ENCODE measurements around the gene CABYR. TPM values are rescaled to one million over a fixed set of nuclear protein-coding genes. Genes with fewer than 3 reads are reported as not detected.

The CABYR gene, protein sequence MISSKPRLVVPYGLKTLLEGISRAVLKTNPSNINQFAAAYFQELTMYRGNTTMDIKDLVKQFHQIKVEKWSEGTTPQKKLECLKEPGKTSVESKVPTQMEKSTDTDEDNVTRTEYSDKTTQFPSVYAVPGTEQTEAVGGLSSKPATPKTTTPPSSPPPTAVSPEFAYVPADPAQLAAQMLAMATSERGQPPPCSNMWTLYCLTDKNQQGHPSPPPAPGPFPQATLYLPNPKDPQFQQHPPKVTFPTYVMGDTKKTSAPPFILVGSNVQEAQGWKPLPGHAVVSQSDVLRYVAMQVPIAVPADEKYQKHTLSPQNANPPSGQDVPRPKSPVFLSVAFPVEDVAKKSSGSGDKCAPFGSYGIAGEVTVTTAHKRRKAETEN
- 0.49 and 1.1 TPM in 2 replicates for total RNA-seq

DNA sequence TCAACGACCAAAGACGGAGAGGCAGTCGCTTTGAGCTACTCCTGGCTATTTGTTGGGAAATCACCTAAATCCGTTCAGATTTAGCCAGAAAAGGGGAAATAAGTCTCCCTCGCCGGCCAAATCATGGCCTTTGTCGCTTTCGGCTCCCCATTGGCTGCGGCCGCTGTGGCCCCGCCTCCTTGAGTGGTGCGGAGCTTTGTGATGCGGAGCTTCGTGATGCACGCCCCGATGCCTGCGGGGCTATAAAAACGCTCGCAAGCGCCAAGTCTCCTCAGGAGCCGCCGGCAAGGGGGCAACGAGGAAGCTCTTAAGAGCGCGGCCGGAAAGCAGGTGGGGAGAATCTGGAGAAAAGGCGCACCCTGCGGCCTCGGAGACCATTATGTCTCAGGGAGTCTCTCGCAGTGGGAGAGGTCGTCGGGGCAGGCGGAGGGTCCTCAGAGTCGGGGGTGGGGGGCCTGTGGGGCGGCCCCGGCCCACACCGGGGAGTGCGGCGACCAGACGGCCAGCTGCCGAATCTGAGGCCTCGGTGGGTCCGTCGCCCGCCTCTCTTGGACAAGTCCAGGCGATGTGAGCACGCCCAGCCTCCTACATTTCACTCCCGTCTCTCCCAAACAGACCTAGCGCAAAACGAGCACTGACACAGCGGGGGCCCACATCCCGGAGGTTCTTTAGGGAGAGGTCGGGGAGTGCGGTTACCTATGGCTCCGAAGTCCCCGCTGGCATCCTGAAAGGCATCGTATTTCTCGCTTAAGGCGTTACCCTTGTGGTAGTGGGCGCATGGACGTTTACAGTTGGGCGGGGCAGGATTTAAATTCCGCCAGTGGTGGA, at the start of gene CABYR:
Gene CABYR (plus strand): TSS at position 274 of the 828 bp plus-strand sequence. CDS start 4,053 bp downstream, outside the sequence.
- intact Hi-C loops (cut with micrococcal nuclease) = loop anchor here (2.0 to 5.0 kb wide), 2 partner anchors 34 to 122 kb away; no protein-coding TSS in a partner anchor

DNA sequence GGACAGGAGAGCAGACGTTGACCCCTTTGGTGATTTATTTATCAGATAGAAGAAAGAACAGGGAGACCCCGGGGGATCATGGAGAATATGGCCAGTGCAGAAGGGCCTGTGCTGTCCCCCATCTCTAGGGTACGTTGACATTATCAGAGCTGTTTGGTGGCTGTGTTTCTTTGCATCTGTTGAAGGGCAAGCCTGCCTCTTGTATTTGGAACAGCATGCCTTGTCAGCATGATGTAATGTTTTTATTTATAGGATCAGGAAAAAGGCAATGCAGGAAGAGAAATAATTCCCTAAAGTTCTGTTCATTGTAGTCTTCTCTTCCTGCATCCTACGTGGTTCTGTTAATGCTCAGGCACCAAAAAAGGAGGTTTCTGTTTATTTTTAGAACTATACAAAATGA, 49.8 kb upstream of the CABYR start:
- Mint-ChIP-seq H3K27me3 (ENCODE audit: insufficient read depth) (no peaks in the 10 kb centered on the region), H3K27ac (no peak overlapping the region), H3K36me3 (ENCODE audit: low read depth) (peaks cover 40% of the 10 kb centered on the region), H3K4me1 (ENCODE audit: low read depth) (peaks cover 4% of the 10 kb centered on the region), H3K9me3 (no peaks in the 10 kb centered on the region), H3K4me3 (no peak overlapping the region)
- intact Hi-C loops (cut with micrococcal nuclease) = no loop called here
- DNase-seq (ENCODE audit: low spot score) = no peak

More for the DNA sequence above, at the start of gene CABYR:
- Mint-ChIP-seq H3K27me3 (ENCODE audit: insufficient read depth) (peaks cover 23% of the 10 kb centered on the region), H3K9me3 (no peaks in the 10 kb centered on the region), H3K27ac (peak within 1 kb of the TSS; percentile 48), H3K4me1 (ENCODE audit: low read depth) (peaks cover 25% of the 10 kb centered on the region), H3K4me3 (peak within 1 kb of the TSS; percentile 86), H3K36me3 (ENCODE audit: low read depth) (peaks cover 18% of the 10 kb centered on the region)
- DNase-seq (ENCODE audit: low spot score) = peak; percentile 60

DNA sequence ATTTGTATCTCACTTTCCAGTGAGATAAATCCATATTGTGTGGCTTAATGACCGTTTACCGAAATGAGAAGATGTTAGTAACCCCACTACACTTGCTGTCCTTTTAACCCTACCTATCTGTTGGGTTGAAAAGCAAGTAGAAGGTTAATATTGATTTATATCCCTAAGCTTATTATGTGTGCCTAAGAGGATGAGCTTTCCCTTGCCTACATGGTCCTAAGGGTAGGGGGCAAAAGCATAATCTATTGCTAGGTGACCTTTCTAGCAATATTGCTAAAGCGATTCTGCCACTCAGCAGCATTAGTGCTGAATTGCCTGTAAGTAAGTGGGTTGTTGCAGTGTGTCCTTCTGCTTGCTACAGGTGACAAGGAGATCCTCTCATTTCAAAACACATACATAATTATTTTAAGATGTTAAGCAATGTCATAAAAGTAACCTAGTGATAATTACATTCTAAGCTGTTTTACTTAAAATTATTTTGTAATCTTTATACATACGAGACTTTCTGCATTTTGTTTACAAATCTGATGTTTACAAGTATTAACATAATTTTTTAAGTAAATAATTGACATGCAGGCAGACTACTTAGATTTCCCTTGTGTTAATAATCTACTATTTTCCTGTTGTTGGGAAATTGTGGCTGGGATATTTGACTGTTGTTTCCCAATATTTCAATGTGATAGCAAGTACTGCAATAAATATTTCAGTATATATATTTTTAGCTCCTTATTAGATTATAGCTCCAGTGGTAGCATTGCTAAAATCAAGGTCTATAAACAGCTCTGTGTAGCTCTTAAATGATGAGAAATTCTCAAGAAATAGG, 49.1 kb upstream of the CABYR start:
- Mint-ChIP-seq H3K4me3 (no peak overlapping the region), H3K27ac (no peak overlapping the region), H3K27me3 (ENCODE audit: insufficient read depth) (no peaks in the 10 kb centered on the region), H3K36me3 (ENCODE audit: low read depth) (peaks cover 42% of the 10 kb centered on the region), H3K9me3 (no peaks in the 10 kb centered on the region), H3K4me1 (ENCODE audit: low read depth) (peaks cover 10% of the 10 kb centered on the region)
- no peak for DNase-seq (ENCODE audit: low spot score)
- intact Hi-C loops (cut with micrococcal nuclease) = no loop called here

DNA sequence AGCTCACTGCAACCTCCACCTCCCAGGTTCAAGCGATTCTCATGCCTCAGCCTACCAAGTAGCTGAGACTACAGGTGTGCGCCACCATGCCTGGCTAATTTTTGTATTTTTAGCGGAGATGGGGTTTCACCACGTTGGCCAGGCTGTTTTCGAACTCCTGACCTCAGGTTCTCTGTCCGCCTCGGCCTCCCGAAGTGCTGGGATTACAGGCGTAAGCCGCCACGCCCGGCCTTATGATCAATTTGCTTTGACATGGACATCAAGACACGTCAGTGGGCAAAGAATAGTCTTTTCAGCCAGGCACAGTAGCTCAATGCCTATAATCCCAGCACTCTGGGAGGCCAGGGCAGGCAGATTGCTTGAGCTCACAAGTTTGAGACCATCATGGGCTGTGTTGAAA, 48.0 kb upstream of the CABYR start:
- H3K27ac Mint-ChIP-seq = no peak overlapping the region
- no peaks in the 10 kb centered on the region for H3K27me3 Mint-ChIP-seq (ENCODE audit: insufficient read depth)
- DNase-seq (ENCODE audit: low spot score) = no peak
- H3K36me3 Mint-ChIP-seq (ENCODE audit: low read depth) = peaks cover 40% of the 10 kb centered on the region
- intact Hi-C loops (cut with micrococcal nuclease) = no loop called here
- peaks cover 14% of the 10 kb centered on the region for H3K4me1 Mint-ChIP-seq (ENCODE audit: low read depth)
- no peak overlapping the region for H3K4me3 Mint-ChIP-seq
- no peaks in the 10 kb centered on the region for H3K9me3 Mint-ChIP-seq

DNA sequence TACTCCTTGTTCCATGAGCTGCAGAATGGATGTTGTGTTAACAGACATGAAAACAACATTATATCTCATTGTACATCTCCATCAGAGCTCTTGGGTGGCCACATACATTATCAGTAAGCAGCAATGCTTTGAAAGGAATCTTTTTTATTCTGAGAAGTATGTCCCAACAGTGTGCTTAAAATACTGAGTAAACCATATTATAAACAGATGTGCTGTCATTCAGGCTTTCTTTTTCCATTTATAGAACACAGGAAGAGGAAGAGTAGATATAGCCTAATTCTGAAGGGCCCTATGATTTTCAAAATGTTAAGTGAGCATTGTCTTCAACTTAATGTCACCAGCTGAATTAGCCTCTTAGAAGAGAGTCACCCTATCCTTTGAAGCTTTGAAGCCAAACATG, 44.3 kb upstream of the CABYR start:
- no peak overlapping the region for H3K4me3 Mint-ChIP-seq
- DNase-seq (ENCODE audit: low spot score) = no peak
- H3K4me1 Mint-ChIP-seq (ENCODE audit: low read depth) = peaks cover 14% of the 10 kb centered on the region
- no peaks in the 10 kb centered on the region for H3K9me3 Mint-ChIP-seq
- intact Hi-C loops (cut with micrococcal nuclease) = no loop called here
- H3K27me3 Mint-ChIP-seq (ENCODE audit: insufficient read depth) = no peaks in the 10 kb centered on the region
- no peak overlapping the region for H3K27ac Mint-ChIP-seq
- peaks cover 38% of the 10 kb centered on the region for H3K36me3 Mint-ChIP-seq (ENCODE audit: low read depth)

DNA sequence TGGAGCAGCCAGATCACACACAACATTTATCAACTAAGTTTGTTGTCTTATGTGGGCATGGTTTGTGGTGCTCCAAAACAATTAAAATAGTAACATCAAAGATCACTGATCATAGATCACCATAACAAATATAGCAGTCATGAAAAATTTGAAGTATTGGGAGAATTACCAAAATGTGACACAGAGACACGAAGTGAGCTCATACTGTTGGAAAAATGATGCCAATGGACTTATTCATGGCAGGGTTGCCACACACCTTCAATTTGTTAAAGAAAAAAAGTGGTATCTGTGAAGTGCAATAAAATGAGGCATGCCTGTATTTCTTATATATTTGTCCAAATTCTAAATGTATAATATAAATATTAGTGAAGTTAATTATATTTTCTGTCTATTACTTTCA, 42.9 kb upstream of the CABYR start:
- H3K9me3 Mint-ChIP-seq = no peaks in the 10 kb centered on the region
- H3K27ac Mint-ChIP-seq = no peak overlapping the region
- intact Hi-C loops (cut with micrococcal nuclease) = no loop called here
- DNase-seq (ENCODE audit: low spot score) = no peak
- no peak overlapping the region for H3K4me3 Mint-ChIP-seq
- peaks cover 14% of the 10 kb centered on the region for H3K4me1 Mint-ChIP-seq (ENCODE audit: low read depth)
- peaks cover 34% of the 10 kb centered on the region for H3K36me3 Mint-ChIP-seq (ENCODE audit: low read depth)
- H3K27me3 Mint-ChIP-seq (ENCODE audit: insufficient read depth) = no peaks in the 10 kb centered on the region

DNA sequence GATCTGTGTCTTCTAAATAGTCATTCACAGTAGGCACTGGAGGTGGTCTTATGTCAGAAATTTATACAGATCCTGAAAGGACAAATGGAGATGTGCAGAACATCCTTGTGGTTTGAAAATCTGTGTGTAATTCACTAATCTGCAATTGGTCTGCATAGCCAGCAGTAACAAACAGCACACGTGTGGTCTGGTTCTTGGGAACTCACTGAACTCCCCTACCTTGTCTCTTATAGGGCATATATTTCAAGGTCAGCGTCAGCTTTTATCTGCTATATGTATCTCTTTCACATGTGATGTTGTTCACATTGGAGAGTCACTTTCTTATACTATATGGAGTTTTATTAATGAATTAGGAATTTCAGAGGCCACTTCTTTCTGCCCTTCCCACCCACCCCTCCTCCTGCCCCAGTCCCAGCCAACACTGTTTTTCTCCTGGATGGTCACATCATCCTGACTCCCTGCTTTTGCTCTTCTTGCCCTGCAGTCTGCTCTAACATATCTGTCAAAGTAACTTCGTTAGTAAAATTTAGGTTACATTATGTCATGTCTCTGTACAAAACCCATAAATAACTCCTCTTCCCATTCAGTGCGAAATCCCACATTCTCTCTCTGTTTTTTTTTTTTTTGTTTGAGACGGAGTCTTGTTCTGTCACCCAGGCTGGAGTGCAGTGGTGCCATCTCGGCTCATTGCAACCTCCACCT, 35.4 kb upstream of the CABYR start:
- H3K4me1 Mint-ChIP-seq (ENCODE audit: low read depth) = no peaks in the 10 kb centered on the region
- intact Hi-C loops (cut with micrococcal nuclease) = no loop called here
- H3K9me3 Mint-ChIP-seq = no peaks in the 10 kb centered on the region
- no peak overlapping the region for H3K4me3 Mint-ChIP-seq
- no peak overlapping the region for H3K27ac Mint-ChIP-seq
- H3K36me3 Mint-ChIP-seq (ENCODE audit: low read depth) = peaks cover 13% of the 10 kb centered on the region
- no peak for DNase-seq (ENCODE audit: low spot score)
- H3K27me3 Mint-ChIP-seq (ENCODE audit: insufficient read depth) = no peaks in the 10 kb centered on the region

DNA sequence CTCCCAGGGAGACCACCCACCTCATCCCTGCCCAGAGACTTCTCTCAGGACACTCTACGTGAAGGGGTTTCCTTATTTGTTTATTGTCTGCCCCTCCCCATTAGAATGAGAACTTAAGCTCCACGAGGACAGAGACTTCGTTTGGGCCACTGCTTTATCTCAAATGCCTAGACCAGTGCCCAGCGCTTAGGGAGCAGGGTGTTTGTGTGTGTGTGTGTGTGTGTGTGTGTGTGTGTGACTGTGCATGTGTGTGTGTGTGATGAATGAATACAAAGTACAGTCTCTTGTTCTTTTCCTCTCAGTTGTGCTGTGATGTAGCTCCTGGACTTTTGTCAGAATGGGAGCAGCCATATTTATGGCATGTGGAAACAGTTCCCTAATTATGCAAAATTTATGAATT, 34.4 kb upstream of the CABYR start:
- intact Hi-C loops (cut with micrococcal nuclease) = no loop called here
- Mint-ChIP-seq H3K27ac (no peak overlapping the region), H3K36me3 (ENCODE audit: low read depth) (peaks cover 12% of the 10 kb centered on the region)

DNA sequence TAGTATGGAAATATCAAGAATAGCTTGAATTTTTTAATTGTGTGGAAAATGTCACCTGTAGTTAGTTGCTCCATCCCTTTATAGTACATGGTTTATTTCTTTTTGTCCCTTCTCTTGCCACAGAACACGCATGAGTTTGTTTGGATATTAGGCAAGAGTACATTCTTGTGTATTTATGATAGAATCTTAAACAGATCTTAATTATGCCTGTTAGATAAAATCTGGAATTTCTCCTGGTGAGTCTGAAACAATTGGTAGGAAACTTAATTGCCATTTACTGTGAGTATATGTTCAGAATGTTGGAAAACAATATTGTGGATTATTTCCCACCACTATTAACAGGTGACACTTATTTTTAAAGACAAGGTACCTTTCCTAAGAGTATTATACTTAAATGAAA, 30.2 kb upstream of the CABYR start:
- no peak for DNase-seq (ENCODE audit: low spot score)
- Mint-ChIP-seq H3K9me3 (no peaks in the 10 kb centered on the region), H3K36me3 (ENCODE audit: low read depth) (peaks cover 7% of the 10 kb centered on the region), H3K4me1 (ENCODE audit: low read depth) (no peaks in the 10 kb centered on the region), H3K27ac (no peak overlapping the region), H3K27me3 (ENCODE audit: insufficient read depth) (no peaks in the 10 kb centered on the region), H3K4me3 (no peak overlapping the region)
- intact Hi-C loops (cut with micrococcal nuclease) = no loop called here

More for the DNA sequence above, 34.4 kb upstream of the CABYR start:
- Mint-ChIP-seq H3K27me3 (ENCODE audit: insufficient read depth) (no peaks in the 10 kb centered on the region), H3K4me1 (ENCODE audit: low read depth) (no peaks in the 10 kb centered on the region), H3K9me3 (no peaks in the 10 kb centered on the region), H3K4me3 (no peak overlapping the region)
- no peak for DNase-seq (ENCODE audit: low spot score)

DNA sequence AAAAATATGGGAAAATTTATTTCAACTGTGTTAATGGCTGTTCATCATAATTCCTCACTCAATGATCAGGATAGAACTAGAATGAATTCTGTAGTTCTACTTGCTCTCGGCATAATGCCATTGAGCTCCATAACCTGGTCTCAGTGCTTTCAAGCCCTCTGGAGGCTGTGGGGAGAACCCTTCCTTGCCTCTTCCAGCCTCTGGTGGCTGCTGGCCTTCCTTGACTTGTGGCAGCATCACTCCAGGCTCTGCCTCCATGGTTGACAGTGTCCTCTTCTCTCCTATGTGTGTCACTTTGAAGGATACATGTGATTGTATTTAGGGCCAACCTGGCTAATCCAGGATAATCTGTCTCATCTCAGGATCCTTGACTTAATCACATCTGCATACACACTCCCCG, 26.9 kb upstream of the CABYR start:
- Mint-ChIP-seq H3K36me3 (ENCODE audit: low read depth) (peaks cover 13% of the 10 kb centered on the region), H3K9me3 (no peaks in the 10 kb centered on the region), H3K27me3 (ENCODE audit: insufficient read depth) (no peaks in the 10 kb centered on the region), H3K4me3 (no peak overlapping the region), H3K27ac (no peak overlapping the region), H3K4me1 (ENCODE audit: low read depth) (peaks cover 17% of the 10 kb centered on the region)
- intact Hi-C loops (cut with micrococcal nuclease) = no loop called here
- no peak for DNase-seq (ENCODE audit: low spot score)

DNA sequence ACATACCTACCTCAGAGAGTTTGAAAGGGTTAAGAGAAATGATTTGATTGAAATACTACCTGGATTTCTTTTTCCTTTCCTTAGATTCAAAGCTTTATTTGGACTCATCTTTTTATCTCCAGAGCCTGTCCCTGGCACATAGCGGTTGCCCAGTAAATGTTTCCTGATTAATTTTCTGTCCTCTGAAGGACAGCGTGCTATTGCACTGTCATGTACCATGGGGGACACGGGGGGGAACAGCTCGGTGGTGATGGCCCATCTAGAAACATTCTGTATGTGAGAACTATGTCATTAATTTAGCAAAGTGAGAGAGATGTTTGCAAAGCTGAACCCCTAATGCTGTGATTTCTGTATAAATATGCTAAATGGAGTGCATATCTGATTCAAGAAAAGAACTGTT, 26.4 kb upstream of the CABYR start:
- peaks cover 13% of the 10 kb centered on the region for H3K36me3 Mint-ChIP-seq (ENCODE audit: low read depth)
- peaks cover 17% of the 10 kb centered on the region for H3K4me1 Mint-ChIP-seq (ENCODE audit: low read depth)
- intact Hi-C loops (cut with micrococcal nuclease) = no loop called here
- no peak for DNase-seq (ENCODE audit: low spot score)
- H3K27ac Mint-ChIP-seq = no peak overlapping the region
- H3K27me3 Mint-ChIP-seq (ENCODE audit: insufficient read depth) = no peaks in the 10 kb centered on the region
- H3K9me3 Mint-ChIP-seq = no peaks in the 10 kb centered on the region
- no peak overlapping the region for H3K4me3 Mint-ChIP-seq

DNA sequence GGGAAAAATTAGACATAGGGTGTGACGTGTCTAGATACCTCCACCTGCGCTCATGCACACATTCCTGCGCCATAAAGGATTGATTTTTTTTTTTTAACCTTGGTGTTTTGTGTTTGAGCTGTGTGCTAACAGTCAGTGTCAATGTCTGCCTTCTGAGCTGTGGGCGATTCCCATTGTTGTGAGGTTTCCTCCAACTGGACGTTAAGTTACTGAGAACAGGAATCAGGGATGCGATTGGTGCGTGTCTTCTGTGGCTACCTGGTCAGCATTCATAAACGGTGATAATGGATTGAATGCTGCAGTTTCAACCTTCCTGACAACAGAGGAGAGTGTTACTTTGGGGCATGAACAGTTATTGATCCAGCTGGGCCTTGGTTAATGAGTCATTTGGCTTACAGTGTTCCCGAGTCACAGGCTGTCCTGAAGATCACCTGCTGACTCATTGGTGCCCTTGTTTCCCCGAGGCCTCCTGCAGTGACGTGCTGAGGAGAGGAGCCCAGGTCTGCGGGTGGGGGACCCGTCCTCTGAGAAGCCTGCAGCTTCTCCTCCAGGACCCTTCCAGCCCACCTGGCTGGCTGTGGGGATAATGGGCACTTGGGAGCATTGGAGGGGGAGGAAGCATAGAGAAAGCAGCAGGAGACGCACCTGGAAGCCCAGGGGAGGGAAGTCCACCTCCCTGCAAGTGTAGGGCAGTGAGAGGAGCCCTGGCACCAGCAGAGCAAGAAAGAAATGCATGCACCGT, 25.8 kb upstream of the CABYR start:
- DNase-seq (ENCODE audit: low spot score) = no peak
- peaks cover 17% of the 10 kb centered on the region for H3K4me1 Mint-ChIP-seq (ENCODE audit: low read depth)
- H3K36me3 Mint-ChIP-seq (ENCODE audit: low read depth) = peaks cover 15% of the 10 kb centered on the region
- H3K27ac Mint-ChIP-seq = no peak overlapping the region
- H3K4me3 Mint-ChIP-seq = no peak overlapping the region
- no peaks in the 10 kb centered on the region for H3K27me3 Mint-ChIP-seq (ENCODE audit: insufficient read depth)
- intact Hi-C loops (cut with micrococcal nuclease) = no loop called here
- no peaks in the 10 kb centered on the region for H3K9me3 Mint-ChIP-seq

Data from activated T-helper 1 cell treated with anti-CD3 and anti-CD28 coated beads, Interleukin-12 subunit alpha, Interleukin-12 subunit beta, Interleukin-2, Interleukin-4 antibody, amounts not matched to agents 30 ng/mL and 10 ng/mL and 1 ng/mL, durations not matched to agents 14 hours and 24 hours and 36 hours (primary cell).